Measurements from ENCODE around the gene ACOT12. TPM values are rescaled to one million over a fixed set of nuclear protein-coding genes. Genes with fewer than 3 reads are reported as not detected.

ACOT12 gene
- total RNA-seq, 4 donors from 2014 or later, result 1.7 TPM; not detected in 3

GRCh38 chr5:81308836-81309235 is 85.1 kb downstream of the ACOT12 start:
- Histone ChIP-seq H3K27ac (no peak overlapping the region), H3K27me3 (no peaks in the 10 kb centered on the region), H3K36me3 (peaks cover 0 to 46% (median 0%) of the 10 kb centered on the region in 3 donors), H3K9me3 (no peaks in the 10 kb centered on the region), H3K4me1 (peaks cover 0 to 15% (median 0%) of the 10 kb centered on the region in 4 donors), H3K4me3 (no peak overlapping the region)
- no peak for TF ChIP-seq POLR2A (IDR thresholded peaks at IDR 0.05)
- 95 to 100% methylated on average over 2 of the region's 2 CpGs for WGBS, 2 donors
- DNase-seq (ENCODE audit: low spot score in 2 of 2), result no peak

- no peak for DNase-seq (ENCODE audit: low spot score in 2 of 2)
- no peak overlapping the region for H3K27ac ChIP-seq
- peaks cover 0 to 17% (median 0%) of the 10 kb centered on the region in 3 donors for H3K36me3 ChIP-seq
- H3K9me3 ChIP-seq, result no peaks in the 10 kb centered on the region
- H3K4me3 ChIP-seq, result no peak overlapping the region
- H3K4me1 ChIP-seq, result peaks cover 0 to 36% (median under 1%) of the 10 kb centered on the region in 4 donors
- no peaks in the 10 kb centered on the region for H3K27me3 ChIP-seq
- TF ChIP-seq EP300 (IDR thresholded peaks at IDR 0.05) (no peak), POLR2A (IDR thresholded peaks at IDR 0.05) (no peak), CTCF (IDR thresholded peaks at IDR 0.05) (no peak)
Observed at GRCh38 chr5:81305785-81306184, 88.1 kb downstream of the ACOT12 start.

GRCh38 chr5:81303563-81303962 is 90.4 kb downstream of the ACOT12 start:
- H3K27me3 ChIP-seq, result no peaks in the 10 kb centered on the region
- peaks cover 0 to 59% (median 14%) of the 10 kb centered on the region in 4 donors for H3K4me1 ChIP-seq
- DNase-seq (ENCODE audit: low spot score in 2 of 2), result no peak
- no peak for TF ChIP-seq CTCF (IDR thresholded peaks at IDR 0.05)
- TF ChIP-seq POLR2A (IDR thresholded peaks at IDR 0.05), result no peak
- TF ChIP-seq EP300 (IDR thresholded peaks at IDR 0.05), result no peak
- H3K36me3 ChIP-seq, result peaks cover 0 to 4% (median 0%) of the 10 kb centered on the region in 3 donors
- 46 to 50% methylated on average over 1 of the region's 1 CpG for WGBS, 2 donors
- H3K9me3 ChIP-seq, result no peaks in the 10 kb centered on the region
- H3K27ac ChIP-seq, result no peak overlapping the region
- no peak overlapping the region for H3K4me3 ChIP-seq

- Histone ChIP-seq H3K4me3 (peak overlapping the region in 3 of 4 donors; percentile 79 to 86 (median 82)), H3K4me1 (peaks cover 0 to 68% (median 14%) of the 10 kb centered on the region in 4 donors), H3K36me3 (peaks cover 0 to 4% (median 0%) of the 10 kb centered on the region in 3 donors), H3K27me3 (no peaks in the 10 kb centered on the region), H3K9me3 (no peaks in the 10 kb centered on the region), H3K27ac (peak overlapping the region in 1 of 4 donors; percentile 93)
- 90% methylated on average over 5 of the region's 5 CpGs for WGBS, 2 donors
- TF ChIP-seq EP300 (IDR thresholded peaks at IDR 0.05) (no peak), POLR2A (IDR thresholded peaks at IDR 0.05) (no peak), CTCF (IDR thresholded peaks at IDR 0.05) (no peak)
- no peak for DNase-seq (ENCODE audit: low spot score in 2 of 2)
Observed at GRCh38 chr5:81302596-81302995, 91.3 kb downstream of the ACOT12 start.

GRCh38 chr5:81301271-81302015 is 92.5 kb downstream of the ACOT12 start, which contains the start of gene ZCCHC9:
ZCCHC9 (plus strand) TSS chr5:81301587; CDS start chr5:81304758, 3,171 bp downstream.
- DNase-seq (ENCODE audit: low spot score in 2 of 2), result peak; percentile 83 to 88
- Histone ChIP-seq H3K4me1 (peaks cover 0 to 78% (median 14%) of the 10 kb centered on the region in 4 donors), H3K27ac (peak within 1 kb of the TSS; percentile 70 to 93 (median 90)), H3K36me3 (peaks cover 0 to 4% (median 0%) of the 10 kb centered on the region in 3 donors), H3K9me3 (no peaks in the 10 kb centered on the region), H3K4me3 (peak within 1 kb of the TSS; percentile 79 to 93 (median 84)), H3K27me3 (no peaks in the 10 kb centered on the region)
- TF ChIP-seq EP300 (IDR thresholded peaks at IDR 0.05) (peak; percentile 63 to 96), POLR2A (IDR thresholded peaks at IDR 0.05) (peak; percentile 71 to 79), CTCF (IDR thresholded peaks at IDR 0.05) (peak; percentile 20 to 56 (median 27))
- WGBS, 2 donors, result 0% methylated on average over 24 to 35 of the region's 54 CpGs
